HG02870 (cell line): ENCODE measurements around the gene HAP1.
A peak's percentile ranks its signal among the peaks of the same experiment; 100 is the strongest.

Experiments
- ATAC-seq: cut with Tn5 transposase; IDR thresholded peaks from one replicate; pipeline ENCODE4 v1.9.1; 2021; ENCODE audit warnings: mild to moderate bottlenecking, moderate library complexity; ENCODE audit not compliant: unreplicated experiment

The HAP1 gene

GRCh38 chr17:41766135-41766534 lies 31.7 kb upstream of the HAP1 start:
- no peak for ATAC-seq

GRCh38 chr17:41763327-41763726 lies 28.9 kb upstream of the HAP1 start:
- no peak for ATAC-seq

GRCh38 chr17:41762841-41763240 lies 28.4 kb upstream of the HAP1 start:
- no peak for ATAC-seq

DNA sequence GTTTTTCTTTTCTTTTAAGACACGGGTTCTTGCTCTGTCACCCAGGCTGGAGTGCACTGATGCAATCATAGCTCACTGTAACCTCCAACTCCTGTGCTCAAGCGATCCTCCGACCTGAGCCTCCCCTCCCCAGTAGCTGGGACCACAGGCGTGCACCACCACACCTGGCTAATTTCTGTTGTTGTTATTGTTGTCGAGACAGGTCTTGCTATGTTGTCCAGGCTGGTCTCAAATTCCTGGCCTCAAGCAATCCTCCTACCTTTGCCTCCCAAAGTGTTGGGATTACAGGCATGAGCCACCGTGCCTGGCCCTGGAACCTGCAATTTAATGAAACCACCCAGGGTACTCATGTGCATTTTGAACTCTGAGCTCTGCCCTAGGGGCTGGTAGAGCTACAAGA lies 27.9 kb upstream of the HAP1 start:
- ATAC-seq: no peak

DNA sequence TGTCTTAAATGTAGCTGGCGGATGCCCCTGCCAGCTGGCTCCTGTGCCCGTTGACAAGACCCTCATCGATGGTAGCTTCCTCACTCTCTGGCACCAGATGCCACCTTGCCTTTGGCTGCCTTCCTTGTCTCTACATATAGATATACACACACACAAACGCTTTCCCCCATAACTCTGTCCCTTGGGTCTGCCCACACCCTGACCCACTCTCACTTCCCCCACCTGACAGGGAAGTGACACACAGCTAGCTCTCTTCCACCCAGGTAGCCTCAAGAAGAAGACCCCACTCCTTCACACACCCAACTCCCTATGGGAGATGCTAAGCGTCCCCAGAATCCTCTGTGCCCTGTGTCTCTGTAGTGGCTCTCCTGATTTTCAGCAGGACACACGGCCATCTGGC lies 26.4 kb upstream of the HAP1 start:
- ATAC-seq: no peak

DNA sequence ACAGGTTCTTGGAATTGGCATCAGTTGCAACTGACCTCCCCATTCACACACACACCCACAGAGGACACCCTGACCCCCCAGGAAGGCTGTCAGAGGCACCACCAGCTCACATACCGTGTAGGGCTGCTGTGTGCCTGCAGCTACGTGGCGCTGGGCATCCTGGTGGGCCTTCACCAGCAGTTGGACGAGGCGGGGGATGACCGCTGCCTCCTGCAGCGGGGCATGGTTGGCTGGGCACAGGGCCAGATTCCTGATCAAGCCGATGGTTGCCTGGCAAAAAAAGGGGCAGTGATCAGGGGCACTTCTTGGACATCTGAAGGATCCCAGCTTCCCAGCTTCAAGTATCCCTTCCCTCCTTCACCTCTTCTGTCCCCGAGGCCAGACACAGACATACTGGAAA lies 24.2 kb upstream of the HAP1 start:
- no peak for ATAC-seq

GRCh38 chr17:41754066-41754465 lies 19.6 kb upstream of the HAP1 start:
- ATAC-seq: no peak

GRCh38 chr17:41751288-41751687 lies 16.8 kb upstream of the HAP1 start:
- ATAC-seq: no peak

GRCh38 chr17:41750862-41751261 lies 16.4 kb upstream of the HAP1 start:
- no peak for ATAC-seq

- ATAC-seq: no peak
Measured at GRCh38 chr17:41748275-41748674, 13.8 kb upstream of the HAP1 start.

GRCh38 chr17:41741709-41742108 lies 7.3 kb upstream of the HAP1 start:
- ATAC-seq: no peak

DNA sequence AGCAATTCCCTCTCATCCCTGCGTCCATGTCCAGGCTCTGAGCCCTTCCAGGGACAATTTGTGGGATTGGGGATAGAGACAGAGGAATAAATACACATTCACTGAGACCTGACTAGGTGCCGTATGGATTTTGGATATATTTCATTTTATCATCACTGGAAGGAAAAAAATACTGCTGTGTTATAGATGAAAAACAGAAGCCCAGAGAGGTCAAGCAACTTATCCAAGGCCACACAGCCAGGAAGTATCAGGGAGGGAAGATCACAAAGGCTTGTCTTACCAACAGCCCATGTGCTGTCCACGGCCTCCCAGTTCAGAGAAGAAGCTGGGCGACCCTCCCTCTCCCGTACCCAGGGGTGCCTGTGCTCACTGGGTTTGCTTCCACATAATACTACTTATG lies 6.1 kb upstream of the HAP1 start:
- ATAC-seq: no peak

DNA sequence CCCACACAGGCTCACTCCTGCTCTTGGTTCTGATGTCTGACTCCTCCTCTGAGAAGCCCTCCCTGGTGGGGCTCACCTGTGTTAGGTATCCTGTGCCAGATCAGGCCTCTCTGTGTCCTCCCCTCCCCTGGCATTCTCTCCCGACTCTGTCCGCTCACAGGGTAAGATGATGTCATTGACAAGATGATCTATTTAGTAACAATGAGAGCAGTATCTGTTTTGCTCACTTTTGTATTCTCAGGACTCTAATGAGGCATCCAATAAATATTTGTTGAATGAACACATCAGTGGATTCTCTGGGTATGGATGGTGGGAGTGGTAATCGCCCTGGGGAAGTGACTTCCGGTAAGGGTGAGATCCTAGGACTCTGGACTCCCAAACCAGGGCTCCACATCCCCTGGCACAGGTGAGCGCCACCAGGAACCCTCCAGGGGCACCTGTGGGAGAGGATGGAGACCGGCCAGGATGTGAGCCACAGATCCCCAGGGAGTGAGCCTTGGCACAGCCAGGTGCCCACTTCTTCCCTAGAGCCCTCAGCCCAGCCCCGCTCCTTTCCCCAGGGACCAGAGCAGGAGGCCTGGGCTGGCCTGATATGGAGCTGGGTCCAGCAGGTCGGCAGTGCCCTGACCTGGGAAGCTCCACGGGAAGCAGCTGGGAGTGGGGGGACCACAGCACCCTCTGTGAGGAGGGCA lies 5.4 kb upstream of the HAP1 start:
- ATAC-seq: no peak

- ATAC-seq: no peak
Measured at GRCh38 chr17:41738801-41739112, 4.3 kb upstream of the HAP1 start.

GRCh38 chr17:41738077-41738800 lies 3.8 kb upstream of the HAP1 start:
- ATAC-seq: peak; percentile 50

DNA sequence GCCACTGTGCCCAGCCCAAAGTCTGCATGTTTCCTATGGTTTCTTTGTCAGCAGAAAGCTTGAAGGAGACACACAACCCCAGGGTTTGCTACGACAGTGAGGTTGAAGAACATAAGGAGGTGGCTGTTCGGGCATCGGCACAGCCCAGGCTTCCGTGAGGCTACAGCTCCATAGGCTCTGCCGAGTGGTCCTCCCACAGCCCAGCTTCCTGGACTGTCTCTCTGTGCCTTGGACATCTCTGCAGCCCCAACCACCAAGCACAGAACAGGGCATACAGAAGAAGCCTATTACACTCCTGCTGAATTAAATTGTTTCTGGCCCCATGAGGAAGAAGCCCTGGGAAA lies 3.2 kb upstream of the HAP1 start:
- no peak for ATAC-seq

DNA sequence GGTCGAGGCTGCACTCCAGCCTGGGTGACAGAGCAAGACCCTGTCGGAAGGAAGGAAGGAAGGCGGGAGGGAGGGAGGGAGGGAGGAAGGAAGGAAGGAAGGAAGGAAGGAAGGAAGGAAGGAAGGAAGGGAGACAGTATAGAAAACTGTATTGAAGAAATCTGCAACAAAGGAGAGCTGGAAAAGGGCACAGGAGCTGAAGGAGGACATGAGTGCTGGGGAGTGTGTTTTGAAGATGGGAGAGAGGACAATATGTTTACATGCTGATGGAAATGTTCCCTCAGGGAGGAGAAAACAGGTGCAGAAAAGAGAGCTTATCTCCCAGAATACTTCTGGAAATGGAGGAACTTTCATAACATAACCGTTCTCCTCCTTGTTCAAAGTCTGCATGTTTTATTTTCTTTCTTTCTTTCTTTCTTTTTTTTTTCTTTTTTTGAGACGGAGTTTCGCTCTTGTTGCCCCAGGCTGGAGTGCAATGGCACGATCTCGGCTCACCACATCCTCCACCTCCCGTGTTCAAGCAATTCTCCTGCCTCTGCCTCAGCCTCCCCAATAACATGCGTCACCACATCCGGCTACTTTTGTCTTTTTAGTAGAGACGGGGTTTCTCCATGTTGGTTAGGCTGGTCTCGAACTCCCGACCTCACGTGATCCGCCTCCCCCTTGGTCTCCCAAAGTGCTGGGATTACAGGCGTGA lies 2.7 kb upstream of the HAP1 start:
- no peak for ATAC-seq

DNA sequence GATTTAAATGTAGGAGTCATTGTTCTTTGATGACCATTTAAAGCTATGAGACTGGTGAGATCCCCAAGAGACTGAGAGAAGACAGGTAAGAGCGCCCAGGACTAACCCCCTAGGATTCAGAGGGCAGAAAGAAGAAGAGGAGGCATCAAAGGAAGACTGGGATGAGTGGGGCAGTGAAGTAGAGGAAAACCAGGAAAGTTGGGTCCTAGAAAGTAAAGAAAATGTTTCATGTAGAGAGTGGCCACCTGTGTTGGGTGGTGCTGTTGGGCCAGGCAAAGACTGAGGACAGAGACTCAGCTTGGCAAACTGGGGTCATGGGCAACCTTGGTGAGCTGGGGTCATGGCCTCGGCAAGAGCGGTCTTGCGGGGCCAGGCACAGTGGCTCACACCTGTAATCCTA lies 1.3 kb upstream of the HAP1 start:
- no peak for ATAC-seq

DNA sequence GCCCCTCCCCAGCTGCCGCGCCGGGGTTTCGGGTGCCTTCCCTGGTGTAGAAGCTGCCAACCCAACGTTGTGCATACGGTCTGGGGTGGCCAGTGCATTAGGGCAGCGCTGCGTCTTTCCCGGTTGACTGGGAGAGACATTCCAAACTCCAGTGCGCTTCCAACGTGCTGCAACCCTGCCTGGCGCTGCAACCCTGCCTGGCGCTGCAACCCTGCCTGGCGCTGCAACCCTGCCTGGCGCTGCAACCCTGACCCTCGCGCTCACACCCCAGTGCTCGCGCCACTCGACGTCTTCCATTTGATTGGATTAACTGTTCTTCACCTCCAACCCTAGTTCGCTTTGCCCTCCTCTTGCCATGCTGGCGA lies 488 bp upstream of the HAP1 start:
- ATAC-seq: no peak

GRCh38 chr17:41733348-41734138 lies 900 bp downstream of the HAP1 start:
- ATAC-seq: no peak

GRCh38 chr17:41731836-41732235 lies 2.6 kb downstream of the HAP1 start:
- no peak for ATAC-seq

DNA sequence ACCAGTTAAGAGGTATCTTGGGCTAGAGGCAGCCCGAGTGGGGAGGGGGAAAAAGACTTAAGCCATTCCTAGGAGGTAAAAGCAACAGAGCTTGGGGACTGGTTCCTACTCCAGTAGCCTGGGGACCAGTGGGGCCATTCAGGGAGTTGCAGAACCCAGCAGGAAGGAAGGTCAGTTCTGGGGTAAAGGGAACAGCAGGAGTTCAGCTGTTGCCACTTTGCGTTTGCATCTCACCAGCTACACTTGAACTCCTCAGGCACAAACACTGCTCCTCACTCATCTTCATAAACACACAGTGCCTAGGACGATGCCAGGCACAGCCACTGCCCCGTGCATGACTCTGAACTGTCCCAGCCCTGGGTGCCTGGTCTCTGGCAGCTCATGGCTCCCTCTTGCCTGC lies 4.0 kb downstream of the HAP1 start:
- no peak for ATAC-seq
